Fibroblast of lung (primary cell): ENCODE measurements around the gene KCNH2.

Experiments used
- EZH2 ChIP-seq: IDR thresholded peaks from 2 replicates; pipeline ENCODE4 v1.5.1; 2012; ENCODE audit warnings: low read length, control low read depth, mild to moderate bottlenecking; ENCODE audit errors: missing control alignments
- TF ChIP-seq, protein P1 (sequence below), 2 donors: IDR thresholded peaks in 1 of 2; conservative IDR thresholded peaks in 1 of 2; 1 replicate in 1 of 2; 2 replicates in 1 of 2; pipeline ENCODE4 v1.5.1; 2011 to 2012; ENCODE audit warnings: low read length in 2 of 2, control low read depth in 1 of 2, inconsistent platforms in 1 of 2, low read depth in 1 of 2, mild to moderate bottlenecking in 1 of 2

DNA sequence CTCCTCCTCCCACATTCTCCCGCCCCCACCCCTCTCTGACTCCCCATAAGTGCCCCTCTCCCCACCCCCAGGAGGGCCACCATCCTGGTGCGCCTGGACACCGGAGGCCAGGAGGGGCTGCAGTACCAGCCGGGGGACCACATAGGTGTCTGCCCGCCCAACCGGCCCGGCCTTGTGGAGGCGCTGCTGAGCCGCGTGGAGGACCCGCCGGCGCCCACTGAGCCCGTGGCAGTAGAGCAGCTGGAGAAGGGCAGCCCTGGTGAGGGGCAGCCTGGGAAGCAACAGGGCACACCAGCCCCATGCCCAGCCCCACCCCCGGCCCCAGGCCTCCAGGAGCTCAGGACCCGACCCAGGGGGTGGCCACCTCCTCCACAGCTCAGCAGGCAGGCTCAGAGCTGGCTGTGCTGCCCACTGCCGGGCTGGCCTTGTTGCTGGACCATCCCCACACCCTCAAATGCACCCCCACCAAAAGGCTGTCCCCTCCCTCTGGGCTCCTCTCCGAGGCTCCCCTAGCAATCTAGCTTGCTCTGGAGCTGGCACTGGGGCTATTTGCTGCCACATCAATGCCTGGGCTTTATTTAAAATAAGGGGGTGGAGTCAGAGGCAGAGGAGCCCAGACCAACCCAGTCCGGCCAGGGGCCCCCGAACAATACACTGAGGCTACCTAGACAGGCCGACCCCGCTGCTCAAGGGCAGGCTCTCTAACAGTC lies 31.4 kb upstream of the KCNH2 start:
- TF ChIP-seq, protein P1, sequence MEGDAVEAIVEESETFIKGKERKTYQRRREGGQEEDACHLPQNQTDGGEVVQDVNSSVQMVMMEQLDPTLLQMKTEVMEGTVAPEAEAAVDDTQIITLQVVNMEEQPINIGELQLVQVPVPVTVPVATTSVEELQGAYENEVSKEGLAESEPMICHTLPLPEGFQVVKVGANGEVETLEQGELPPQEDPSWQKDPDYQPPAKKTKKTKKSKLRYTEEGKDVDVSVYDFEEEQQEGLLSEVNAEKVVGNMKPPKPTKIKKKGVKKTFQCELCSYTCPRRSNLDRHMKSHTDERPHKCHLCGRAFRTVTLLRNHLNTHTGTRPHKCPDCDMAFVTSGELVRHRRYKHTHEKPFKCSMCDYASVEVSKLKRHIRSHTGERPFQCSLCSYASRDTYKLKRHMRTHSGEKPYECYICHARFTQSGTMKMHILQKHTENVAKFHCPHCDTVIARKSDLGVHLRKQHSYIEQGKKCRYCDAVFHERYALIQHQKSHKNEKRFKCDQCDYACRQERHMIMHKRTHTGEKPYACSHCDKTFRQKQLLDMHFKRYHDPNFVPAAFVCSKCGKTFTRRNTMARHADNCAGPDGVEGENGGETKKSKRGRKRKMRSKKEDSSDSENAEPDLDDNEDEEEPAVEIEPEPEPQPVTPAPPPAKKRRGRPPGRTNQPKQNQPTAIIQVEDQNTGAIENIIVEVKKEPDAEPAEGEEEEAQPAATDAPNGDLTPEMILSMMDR (conservative IDR thresholded peaks at IDR 0.05 in 1 of 2, IDR thresholded peaks at IDR 0.05 in 1 of 2; ENCODE audit: low read depth in 1 of 2, low read length in 2 of 2), result no peak
- no peak for TF ChIP-seq EZH2
